ENCODE measurements around the gene UBE3C. TPM values are rescaled to one million over a fixed set of nuclear protein-coding genes. Genes with fewer than 3 reads are reported as not detected.

Gene UBE3C
- total RNA-seq, 2 donors from 2014 or later = 49.0 to 72.0 TPM

- no peak for DNase-seq (ENCODE audit: low spot score)
- 81% methylated on average over 27 of the region's 27 CpGs for WGBS
- Histone ChIP-seq H3K4me1 (replicated peaks) (no peaks in the 10 kb centered on the region), H3K36me3 (no peaks in the 10 kb centered on the region), H3K27ac (no peak overlapping the region), H3K4me3 (no peak overlapping the region), H3K9me3 (no peaks in the 10 kb centered on the region), H3K27me3 (replicated peaks; ENCODE audit: insufficient read depth) (no peaks in the 10 kb centered on the region)
- TF ChIP-seq CTCF (IDR thresholded peaks at IDR 0.05) = no peak
- TF ChIP-seq POLR2A (IDR thresholded peaks at IDR 0.05) = no peak
- no peak for TF ChIP-seq POLR2AphosphoS5 (IDR thresholded peaks at IDR 0.05)
- intact Hi-C loops (cut with DNase I) = no loop called here
Observed at GRCh38 chr7:157306846-157307838, 168.4 kb downstream of the UBE3C start.

- Histone ChIP-seq H3K36me3 (no peaks in the 10 kb centered on the region), H3K9me3 (no peaks in the 10 kb centered on the region), H3K27me3 (replicated peaks; ENCODE audit: insufficient read depth) (no peaks in the 10 kb centered on the region), H3K4me1 (replicated peaks) (no peaks in the 10 kb centered on the region), H3K27ac (peak overlapping the region in 1 of 2 donors; percentile 46), H3K4me3 (no peak overlapping the region)
- WGBS = 69% methylated on average over 10 of the region's 10 CpGs
- intact Hi-C loops (cut with DNase I) = no loop called here
- TF ChIP-seq POLR2A (IDR thresholded peaks at IDR 0.05) = no peak
- TF ChIP-seq POLR2AphosphoS5 (IDR thresholded peaks at IDR 0.05) = no peak
- no peak for TF ChIP-seq CTCF (IDR thresholded peaks at IDR 0.05)
- no peak for DNase-seq (ENCODE audit: low spot score)
Observed at GRCh38 chr7:157309988-157310668, 171.4 kb downstream of the UBE3C start.

- H3K27me3 ChIP-seq (replicated peaks; ENCODE audit: insufficient read depth) = no peaks in the 10 kb centered on the region
- TF ChIP-seq POLR2A (IDR thresholded peaks at IDR 0.05) (no peak), CTCF (IDR thresholded peaks at IDR 0.05) (no peak), POLR2AphosphoS5 (IDR thresholded peaks at IDR 0.05) (no peak)
- peak overlapping the region in 1 of 2 donors; percentile 46 for H3K27ac ChIP-seq
- intact Hi-C loops (cut with DNase I) = no loop called here
- H3K4me3 ChIP-seq = no peak overlapping the region
- DNase-seq (ENCODE audit: low spot score) = no peak
- H3K4me1 ChIP-seq (replicated peaks) = no peaks in the 10 kb centered on the region
- 68% methylated on average over 7 of the region's 7 CpGs for WGBS
- no peaks in the 10 kb centered on the region for H3K9me3 ChIP-seq
- no peaks in the 10 kb centered on the region for H3K36me3 ChIP-seq
Observed at GRCh38 chr7:157310676-157311185, 172.0 kb downstream of the UBE3C start.

GRCh38 chr7:157312941-157313340 is 174.2 kb downstream of the UBE3C start:
- H3K4me3 ChIP-seq = no peak overlapping the region
- WGBS = 89% methylated on average over 7 of the region's 7 CpGs
- H3K9me3 ChIP-seq = no peaks in the 10 kb centered on the region
- no peaks in the 10 kb centered on the region for H3K4me1 ChIP-seq (replicated peaks)
- DNase-seq (ENCODE audit: low spot score) = no peak
- H3K36me3 ChIP-seq = no peaks in the 10 kb centered on the region
- TF ChIP-seq POLR2A (IDR thresholded peaks at IDR 0.05) (no peak), CTCF (IDR thresholded peaks at IDR 0.05) (no peak), POLR2AphosphoS5 (IDR thresholded peaks at IDR 0.05) (no peak)
- no peak overlapping the region for H3K27ac ChIP-seq
- no peaks in the 10 kb centered on the region for H3K27me3 ChIP-seq (replicated peaks; ENCODE audit: insufficient read depth)
- intact Hi-C loops (cut with DNase I) = no loop called here

Measured in prostate gland (tissue), 2 donors.